GM12873 (cell line): Measurements from ENCODE around the gene OR51A7.

Experiments used
- CTCF ChIP-seq: IDR thresholded peaks from 2 replicates; pipeline ENCODE4 v1.5.1; 2012; ENCODE audit warnings: low read depth, mild to moderate bottlenecking, moderate library complexity, low read length, control low read depth; ENCODE audit not compliant: insufficient read depth; ENCODE audit errors: missing control alignments

OR51A7 gene

GRCh38 chr11:4903484-4903883 is at the start of gene OR51A7:
OR51A7 (plus strand) TSS chr11:4903783; CDS start chr11:4907370, 3,587 bp downstream.
- TF ChIP-seq CTCF = no peak

GRCh38 chr11:4862447-4863236 is 40.9 kb upstream of the OR51A7 start:
- TF ChIP-seq CTCF = no peak

GRCh38 chr11:4863876-4864275 is 39.7 kb upstream of the OR51A7 start:
- no peak for TF ChIP-seq CTCF

GRCh38 chr11:4865855-4866254 is 37.7 kb upstream of the OR51A7 start:
- no peak for TF ChIP-seq CTCF

- TF ChIP-seq CTCF = no peak
Measured at GRCh38 chr11:4881188-4881587, 22.4 kb upstream of the OR51A7 start.

- TF ChIP-seq CTCF = no peak
Measured at GRCh38 chr11:4881860-4882500, 21.6 kb upstream of the OR51A7 start, which contains the start of gene OR51T1. OR51T1 (plus strand) TSS chr11:4881900; CDS start chr11:4881900, 0 bp downstream.

GRCh38 chr11:4882543-4882942 is 21.0 kb upstream of the OR51A7 start:
- TF ChIP-seq CTCF = no peak
